Ovary (tissue), 9 donors: ENCODE data around the gene SUGT1. TPM values are rescaled to one million over a fixed set of nuclear protein-coding genes. Genes with fewer than 3 reads are reported as not detected.

ENCODE experiments used
- DNase-seq, 5 donors: peaks; one replicate each; pipeline ENCODE4 v3.0.0-alpha.2; 2019 to 2020
- H3K27ac ChIP-seq, 2 donors: fragments of 200-600 bp; one replicate each; pipeline versions ENCODE4 v1.5.1 to v1.8.0; 2019 to 2022
- H3K27me3 ChIP-seq: fragments of 200-600 bp; one replicate; pipeline ENCODE4 v1.8.0; 2022
- H3K36me3 ChIP-seq: fragments of 200-600 bp; sonication (generic); one replicate; pipeline ENCODE4 v1.5.1; 2019
- H3K4me1 ChIP-seq: one replicate; pipeline ENCODE4 v1.8.1; 2013; ENCODE audit warnings: mild to moderate bottlenecking, moderate library complexity; ENCODE audit not compliant: insufficient read depth
- H3K4me3 ChIP-seq: fragments of 200-600 bp; sonication (generic); one replicate; pipeline ENCODE4 v1.5.1; 2017
- H3K9me3 ChIP-seq, 2 donors: fragments of 200-600 bp in 1 of 2; sonication (generic) in 1 of 2; one replicate each; pipeline versions ENCODE4 v1.5.1 to v1.8.1; 2013 to 2019; ENCODE audit warnings: mild to moderate bottlenecking in 1 of 2, moderate library complexity in 1 of 2
- EP300 ChIP-seq: sonication (generic); formaldehyde crosslinking; IDR thresholded peaks from one replicate; pipeline ENCODE4 v1.6.1; 2017; ENCODE audit warnings: antibody characterized with exemption
- POLR2A ChIP-seq: fragments of 450-650 bp; IDR thresholded peaks from one replicate; pipeline ENCODE4 v1.6.1; 2017; ENCODE audit warnings: antibody characterized with exemption, mild to moderate bottlenecking, moderate library complexity
- WGBS, 3 donors: extraction: QIAGEN DNeasy Blood & Tissue Kit in 1 of 3; methylation state at CpG; one replicate each; pipeline versions ENCODE4 v1.1.5 to v1.1.7; 2013 to 2017; 5-methylcytosine and 5-hydroxymethylcytosine counted together
- intact Hi-C, 4 donors: fragments of 100-400 bp; cut with DNase I; formaldehyde crosslinking; loops; one replicate each; pipeline versions ENCODE4 v1.11.0 to v1.15.1; 2022 to 2023
- polyA plus RNA-seq, 2 donors: library from polyadenylated mRNA; stranded (reverse); fragments of 200-250 nt in 1 of 2; fragments of 350-450 nt in 1 of 2; fragmentation: Illumina TruSeq in 1 of 2; extraction: RNeasy Lipid Tissue Mini Kit (QIAGEN cat#74804) in 1 of 2; gene quantifications; one replicate each; pipeline ENCODE4 v1.2.3, GENCODE V29; 2013 to 2014
- total RNA-seq, 7 donors: library from RNA; depleted of rRNA in 2 of 7; stranded (reverse); fragments of >200 nt in 2 of 7; fragmentation: NEBNext Ultra II Directional in 3 of 7; extraction: Animal tissue kit (Norgen Biotek cat#: 25700) in 3 of 7; gene quantifications; one replicate each; pipeline versions ENCODE4 v1.1.0 to v1.2.4, GENCODE V29; 2016 to 2023
- TF ChIP-seq, protein P1 (sequence below), 3 donors: fragments of 450-650 bp in 2 of 3; fragments of 200-600 bp in 1 of 3; IDR thresholded peaks; one replicate each; pipeline versions ENCODE4 v1.5.1 to v1.8.0; 2016 to 2022; ENCODE audit warnings: antibody characterized with exemption in 3 of 3, mild to moderate bottlenecking in 1 of 3
- donor health status: DM: no; HTN: no; CAD: no; lungs with moderate emphysema.
- donor health status: DM: no; HTN: no; CAD: no.
- donor health status: Bipolar disorder and iron deficiency.
- donor health status: DM: yes; HTN: yes; CAD: no.
- donor health status: DM: no; HTN: no; CAD: no.
- donor health status: DM: yes; HTN: yes; CAD: no.

The SUGT1 gene
- total and polyA plus RNA-seq, 9 donors, result 20.0 to 50.7 (median 44.8) TPM

DNA sequence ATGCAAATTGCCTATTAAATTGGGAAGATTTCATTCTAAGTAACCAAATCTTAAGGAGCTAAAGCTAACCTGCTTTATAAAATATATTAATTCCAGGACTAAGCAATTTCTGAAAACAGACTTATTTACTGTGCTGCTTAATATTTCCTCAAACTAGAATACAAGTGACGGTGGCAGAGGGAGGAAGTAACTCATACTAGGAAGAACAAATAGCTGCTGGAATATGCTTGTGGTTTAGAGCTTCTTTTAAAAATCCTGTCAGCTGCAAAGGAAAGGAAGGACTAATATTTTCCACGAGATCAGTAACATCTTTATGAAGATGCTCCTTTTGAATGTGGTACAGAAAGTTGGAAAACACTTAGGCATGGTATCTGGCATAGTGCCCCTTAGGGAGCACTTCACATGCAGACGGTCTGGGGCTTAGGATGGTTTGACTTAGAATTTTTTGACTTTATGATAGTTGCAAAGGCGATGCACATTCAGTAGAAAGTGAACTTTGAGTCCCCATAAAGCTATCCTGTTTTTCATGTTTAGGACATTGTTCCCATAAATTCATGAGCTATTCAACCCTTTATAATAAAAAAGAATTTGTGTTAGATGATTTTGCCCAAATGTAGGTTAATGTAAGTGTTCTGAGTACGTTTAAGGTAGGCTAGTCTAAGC lies 13.8 kb upstream of the SUGT1 start:
- intact Hi-C loops, result no loop called here
- H3K4me1 ChIP-seq, result peaks cover 2% of the 10 kb centered on the region
- no peak overlapping the region for H3K4me3 ChIP-seq
- no peak for DNase-seq
- WGBS, 3 donors, result 89 to 90% (median 90%) methylated on average over 5 of the region's 5 CpGs
- no peaks in the 10 kb centered on the region for H3K36me3 ChIP-seq
- no peak for TF ChIP-seq EP300
- TF ChIP-seq, protein P1, sequence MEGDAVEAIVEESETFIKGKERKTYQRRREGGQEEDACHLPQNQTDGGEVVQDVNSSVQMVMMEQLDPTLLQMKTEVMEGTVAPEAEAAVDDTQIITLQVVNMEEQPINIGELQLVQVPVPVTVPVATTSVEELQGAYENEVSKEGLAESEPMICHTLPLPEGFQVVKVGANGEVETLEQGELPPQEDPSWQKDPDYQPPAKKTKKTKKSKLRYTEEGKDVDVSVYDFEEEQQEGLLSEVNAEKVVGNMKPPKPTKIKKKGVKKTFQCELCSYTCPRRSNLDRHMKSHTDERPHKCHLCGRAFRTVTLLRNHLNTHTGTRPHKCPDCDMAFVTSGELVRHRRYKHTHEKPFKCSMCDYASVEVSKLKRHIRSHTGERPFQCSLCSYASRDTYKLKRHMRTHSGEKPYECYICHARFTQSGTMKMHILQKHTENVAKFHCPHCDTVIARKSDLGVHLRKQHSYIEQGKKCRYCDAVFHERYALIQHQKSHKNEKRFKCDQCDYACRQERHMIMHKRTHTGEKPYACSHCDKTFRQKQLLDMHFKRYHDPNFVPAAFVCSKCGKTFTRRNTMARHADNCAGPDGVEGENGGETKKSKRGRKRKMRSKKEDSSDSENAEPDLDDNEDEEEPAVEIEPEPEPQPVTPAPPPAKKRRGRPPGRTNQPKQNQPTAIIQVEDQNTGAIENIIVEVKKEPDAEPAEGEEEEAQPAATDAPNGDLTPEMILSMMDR (IDR thresholded peaks at IDR 0.05), result no peak
- TF ChIP-seq POLR2A, result no peak
- H3K9me3 ChIP-seq, result no peaks in the 10 kb centered on the region
- no peaks in the 10 kb centered on the region for H3K27me3 ChIP-seq
- H3K27ac ChIP-seq, result no peak overlapping the region

DNA sequence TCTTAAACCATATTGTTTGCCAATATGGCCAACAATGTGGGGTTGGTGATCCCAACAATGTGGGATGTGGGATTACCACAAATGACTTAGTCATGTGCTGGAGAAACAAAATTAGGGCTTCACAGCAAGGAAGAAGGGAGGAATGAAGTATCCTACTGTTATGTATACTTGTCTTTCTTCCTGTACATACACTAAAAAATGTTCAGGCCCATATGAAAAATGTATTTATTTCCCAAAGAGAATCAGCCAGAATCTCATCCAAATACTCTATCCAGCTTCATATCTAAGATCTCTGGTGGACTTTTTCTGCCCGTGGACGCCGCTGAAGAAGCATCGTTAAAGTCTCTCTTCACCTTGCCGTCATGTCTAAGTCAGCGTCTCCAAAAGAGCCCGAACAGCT lies 10.5 kb upstream of the SUGT1 start, which contains the start of gene HNRNPA1L2:
Gene HNRNPA1L2, plus strand, starts transcription at position 301 of the 400 bp plus-strand sequence. Its CDS starts 62 bp downstream, at position 363.
- TF ChIP-seq POLR2A, result no peak
- DNase-seq, result no peak
- WGBS, 3 donors, result 96 to 97% (median 97%) methylated on average over 7 of the region's 7 CpGs
- H3K4me3 ChIP-seq, result no peak within 1 kb of the TSS
- no peaks in the 10 kb centered on the region for H3K9me3 ChIP-seq
- H3K36me3 ChIP-seq, result no peaks in the 10 kb centered on the region
- H3K4me1 ChIP-seq, result peaks cover 2% of the 10 kb centered on the region
- intact Hi-C loops, result no loop called here
- H3K27ac ChIP-seq, result no peak within 1 kb of the TSS
- H3K27me3 ChIP-seq, result no peaks in the 10 kb centered on the region

DNA sequence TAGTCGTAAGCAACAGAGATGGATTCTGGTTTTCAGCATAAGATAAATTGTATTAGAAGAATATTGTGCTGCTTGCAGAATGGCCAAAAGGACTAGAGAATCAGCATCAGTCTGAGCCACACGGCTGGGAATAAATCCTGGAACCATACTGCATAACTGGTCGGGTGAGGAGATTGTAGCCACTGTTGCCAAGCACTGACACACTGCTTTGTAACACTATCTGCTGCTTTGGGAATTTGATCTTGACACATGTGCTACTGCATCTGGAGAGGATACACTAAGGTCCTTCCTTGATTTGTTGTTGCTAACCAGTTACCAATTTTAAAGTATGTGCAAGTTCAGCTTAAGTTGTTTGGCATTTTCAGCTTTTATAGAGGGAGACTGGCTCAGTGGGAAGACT lies 8.5 kb upstream of the SUGT1 start:
- no peaks in the 10 kb centered on the region for H3K9me3 ChIP-seq
- H3K36me3 ChIP-seq, result no peaks in the 10 kb centered on the region
- no peak overlapping the region for H3K27ac ChIP-seq
- TF ChIP-seq POLR2A, result no peak
- TF ChIP-seq, protein P1 (IDR thresholded peaks at IDR 0.05), result no peak
- TF ChIP-seq EP300, result no peak
- H3K27me3 ChIP-seq, result no peaks in the 10 kb centered on the region
- intact Hi-C loops, result no loop called here
- 64 to 69% (median 69%) methylated on average over 3 of the region's 3 CpGs for WGBS, 3 donors
- no peak overlapping the region for H3K4me3 ChIP-seq
- DNase-seq, result no peak
- H3K4me1 ChIP-seq, result peaks cover 2% of the 10 kb centered on the region

DNA sequence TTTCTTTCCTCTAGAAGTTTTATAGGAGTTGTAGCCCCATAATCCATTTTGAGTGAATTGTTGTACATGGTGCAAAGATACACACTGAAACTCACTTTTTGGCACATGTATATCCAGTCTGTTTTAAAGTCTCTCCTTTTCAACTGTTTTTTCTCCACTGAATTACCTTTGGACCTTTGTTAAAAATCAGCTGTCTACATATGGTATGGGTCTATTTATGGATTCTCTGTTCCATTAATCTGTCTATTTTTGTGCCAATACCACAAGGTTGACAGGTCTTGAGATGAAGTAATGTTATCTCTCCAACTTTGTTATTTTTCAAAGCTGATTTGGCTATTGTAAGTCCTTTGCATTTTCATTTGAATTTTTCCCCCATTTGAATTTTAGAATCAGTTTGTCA lies 5.7 kb upstream of the SUGT1 start:
- TF ChIP-seq POLR2A (no peak), EP300 (no peak)
- TF ChIP-seq, protein P1 (IDR thresholded peaks at IDR 0.05), result no peak
- DNase-seq, result no peak
- Histone ChIP-seq H3K36me3 (no peaks in the 10 kb centered on the region), H3K4me3 (no peak overlapping the region), H3K27ac (no peak overlapping the region), H3K4me1 (peaks cover 3% of the 10 kb centered on the region), H3K27me3 (no peaks in the 10 kb centered on the region), H3K9me3 (no peaks in the 10 kb centered on the region)
- intact Hi-C loops, result no loop called here

DNA sequence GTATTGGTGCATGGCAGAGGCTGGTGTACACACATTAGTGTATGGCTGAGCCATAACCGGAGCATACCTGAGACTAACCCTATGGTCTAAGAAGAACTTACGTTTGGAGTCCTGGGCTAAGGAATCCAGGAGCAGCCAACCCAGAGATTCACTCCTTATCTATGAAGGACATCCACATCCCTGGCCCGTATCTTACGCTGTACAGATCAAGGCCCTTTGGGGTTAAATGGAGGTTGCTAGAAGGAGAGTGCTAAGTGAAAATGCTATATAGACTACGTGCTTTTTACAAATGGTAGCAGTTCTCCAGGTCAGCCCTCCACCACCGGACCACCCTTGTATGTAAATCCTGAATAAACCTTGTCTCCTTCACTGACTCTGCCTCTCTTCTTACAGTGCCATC lies 1.9 kb upstream of the SUGT1 start:
- Histone ChIP-seq H3K27ac (no peak overlapping the region), H3K4me3 (no peak overlapping the region), H3K36me3 (no peaks in the 10 kb centered on the region), H3K4me1 (peaks cover 9% of the 10 kb centered on the region), H3K27me3 (no peaks in the 10 kb centered on the region), H3K9me3 (no peaks in the 10 kb centered on the region)
- intact Hi-C loops, result no loop called here
- WGBS, 3 donors, result 54 to 65% (median 61%) methylated on average over 6 of the region's 6 CpGs
- no peak for DNase-seq
- TF ChIP-seq, protein P1 (IDR thresholded peaks at IDR 0.05), result no peak
- no peak for TF ChIP-seq POLR2A
- TF ChIP-seq EP300, result no peak
